Measurements from ENCODE around the gene GPRIN1.
"Not testable (repeated sequence)": the region's sequence is repeated elsewhere in the genome, so short reads cannot be mapped to it uniquely, and the experiment has no call there.

GPRIN1 gene

DNA sequence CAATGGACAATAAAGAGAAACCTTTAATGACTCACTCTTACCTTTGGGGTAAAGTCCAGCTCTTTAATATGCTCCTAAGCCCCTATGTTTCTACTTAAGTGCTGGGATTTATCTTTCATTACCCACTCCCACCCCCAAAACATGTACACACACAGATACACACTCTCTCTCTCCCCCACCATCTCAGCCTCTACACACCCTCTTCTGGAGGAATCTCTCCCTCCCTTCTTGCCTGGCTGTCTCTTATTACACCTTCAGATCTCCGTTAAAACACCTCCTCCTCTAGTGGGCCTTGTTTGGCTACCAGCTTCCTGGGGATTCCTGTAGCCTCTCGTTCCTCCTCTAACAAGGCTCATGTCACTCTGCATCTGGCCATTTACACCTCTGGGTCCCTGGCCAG lies 6.9 kb downstream of the GPRIN1 start:
- Mint-ChIP-seq H3K27ac (no peak overlapping the region), H3K27me3 (no peaks in the 10 kb centered on the region), H3K4me1 (ENCODE audit: low read depth) (peaks cover 4% of the 10 kb centered on the region), H3K36me3 (ENCODE audit: low read depth) (no peaks in the 10 kb centered on the region), H3K9me3 (no peaks in the 10 kb centered on the region), H3K4me3 (no peak overlapping the region)

DNA sequence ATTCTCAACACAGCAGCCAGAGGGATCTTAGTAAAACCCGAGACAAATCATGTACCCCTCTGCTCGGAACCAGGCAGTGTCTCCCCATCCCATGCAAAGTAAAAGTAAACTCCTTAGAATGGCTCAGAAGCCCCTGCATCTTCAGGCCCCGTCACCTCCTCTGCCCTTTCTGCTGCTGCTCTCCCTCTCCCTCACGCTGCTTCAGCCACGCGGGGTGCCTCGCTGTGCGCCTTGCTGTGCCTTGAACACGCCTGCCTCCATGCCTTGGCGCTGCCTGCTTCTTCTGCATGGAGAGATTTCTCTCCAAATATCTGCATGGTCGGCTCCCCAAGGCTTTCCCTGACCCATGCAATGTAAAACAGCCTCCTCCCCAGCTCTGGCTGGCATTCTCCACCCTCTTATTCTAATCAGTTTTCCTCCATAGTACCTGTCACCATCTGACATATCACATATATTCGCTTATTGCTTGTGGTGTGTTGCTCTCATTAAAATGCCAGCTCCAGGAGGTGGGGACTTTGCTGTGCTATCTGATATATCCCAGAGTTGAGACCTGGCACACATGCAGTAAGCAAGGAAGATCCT lies 8.0 kb downstream of the GPRIN1 start:
- no peak overlapping the region for H3K27ac Mint-ChIP-seq
- no peaks in the 10 kb centered on the region for H3K9me3 Mint-ChIP-seq
- H3K27me3 Mint-ChIP-seq, result no peaks in the 10 kb centered on the region
- H3K36me3 Mint-ChIP-seq (ENCODE audit: low read depth), result no peaks in the 10 kb centered on the region
- peaks cover 4% of the 10 kb centered on the region for H3K4me1 Mint-ChIP-seq (ENCODE audit: low read depth)
- no peak overlapping the region for H3K4me3 Mint-ChIP-seq

DNA sequence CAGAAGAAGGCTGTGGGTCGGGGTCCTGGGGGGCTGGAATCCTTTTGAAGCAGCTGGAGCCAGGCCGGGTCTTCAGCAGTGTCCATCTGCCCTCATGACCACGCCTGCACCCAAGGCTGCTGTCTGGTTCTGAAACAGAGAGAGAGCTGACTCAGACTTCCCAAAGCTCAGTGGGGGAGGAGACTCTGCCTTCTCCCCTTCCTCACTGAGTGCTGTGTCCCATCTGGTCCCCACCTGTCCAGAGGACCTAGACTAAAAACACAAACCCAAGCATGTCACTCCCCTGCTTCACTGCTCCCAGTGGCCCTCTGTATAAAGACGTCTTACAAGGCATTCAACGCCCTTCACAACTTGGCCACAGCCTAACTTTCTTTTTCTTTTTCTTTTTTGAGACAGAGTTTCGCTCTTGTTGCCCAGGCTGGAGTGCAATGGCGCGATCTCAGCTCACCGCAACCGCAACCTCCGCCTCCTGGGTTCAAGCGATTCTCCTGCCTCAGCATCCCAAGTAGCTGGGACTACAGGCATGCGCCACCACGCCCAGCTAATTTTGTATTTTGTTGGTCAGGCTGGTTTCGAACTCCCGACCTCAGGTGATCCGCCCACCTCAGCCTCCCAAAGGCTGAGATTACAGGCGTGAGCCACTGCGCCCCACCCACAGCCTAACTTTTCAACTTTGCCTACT lies 10.1 kb downstream of the GPRIN1 start:
- not testable (repeated sequence) for H3K27ac Mint-ChIP-seq; H3K36me3 Mint-ChIP-seq (ENCODE audit: low read depth); H3K9me3 Mint-ChIP-seq; H3K27me3 Mint-ChIP-seq; H3K4me3 Mint-ChIP-seq
- peaks cover 11% of the 10 kb centered on the region for H3K4me1 Mint-ChIP-seq (ENCODE audit: low read depth)

DNA sequence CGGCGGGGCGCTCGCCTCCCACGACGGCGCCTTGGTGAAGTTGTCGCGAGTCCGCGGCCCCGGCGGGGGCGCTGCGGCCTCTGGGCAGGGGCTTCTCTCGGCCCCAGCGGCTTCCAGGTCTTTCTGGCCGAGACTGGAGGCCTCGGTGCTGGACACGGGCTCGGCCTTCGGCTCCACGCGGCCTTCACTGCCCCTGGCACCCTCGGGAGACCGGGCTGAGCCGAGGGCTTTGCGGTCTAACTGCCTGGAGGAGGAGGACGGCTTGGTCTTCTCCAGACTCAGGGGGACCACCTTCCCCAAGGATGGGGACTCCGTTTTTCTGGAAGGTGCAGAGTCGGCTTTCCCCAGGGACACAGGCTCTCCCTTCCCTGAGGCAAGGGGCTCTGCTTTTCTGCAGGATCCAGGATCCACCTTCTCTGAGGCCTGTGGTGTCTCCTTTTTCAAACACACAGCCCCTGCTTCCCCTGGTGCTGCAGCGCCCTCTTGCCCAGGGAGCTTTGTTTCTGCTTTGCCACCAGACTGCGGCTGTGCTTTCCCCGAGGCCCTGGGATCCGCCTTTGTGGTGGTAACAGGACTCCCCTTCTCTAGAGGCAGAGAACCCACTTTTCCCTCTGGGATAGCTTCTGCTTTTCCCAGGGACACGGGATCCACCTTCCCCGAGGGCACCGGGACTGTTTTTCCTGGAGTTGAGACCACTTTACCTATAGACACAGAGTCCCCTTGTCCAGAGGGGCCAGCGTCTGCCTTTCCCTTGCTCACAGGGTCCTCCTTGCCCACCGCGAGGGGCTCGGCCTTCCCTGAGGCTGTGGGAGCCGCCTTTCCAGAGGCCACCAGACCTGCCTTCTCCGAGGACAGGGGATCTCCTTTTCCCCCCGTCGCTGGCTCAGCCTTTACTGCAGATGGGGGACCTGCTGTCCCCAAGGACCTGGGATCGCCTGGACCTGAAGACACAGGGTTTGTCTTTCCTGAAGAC lies 12.3 kb downstream of the GPRIN1 start:
- H3K27me3 Mint-ChIP-seq, result peaks cover 4% of the 10 kb centered on the region
- peaks cover 11% of the 10 kb centered on the region for H3K4me1 Mint-ChIP-seq (ENCODE audit: low read depth)
- H3K4me3 Mint-ChIP-seq, result no peak overlapping the region
- no peaks in the 10 kb centered on the region for H3K9me3 Mint-ChIP-seq
- H3K36me3 Mint-ChIP-seq (ENCODE audit: low read depth), result no peaks in the 10 kb centered on the region
- H3K27ac Mint-ChIP-seq, result no peak overlapping the region

DNA sequence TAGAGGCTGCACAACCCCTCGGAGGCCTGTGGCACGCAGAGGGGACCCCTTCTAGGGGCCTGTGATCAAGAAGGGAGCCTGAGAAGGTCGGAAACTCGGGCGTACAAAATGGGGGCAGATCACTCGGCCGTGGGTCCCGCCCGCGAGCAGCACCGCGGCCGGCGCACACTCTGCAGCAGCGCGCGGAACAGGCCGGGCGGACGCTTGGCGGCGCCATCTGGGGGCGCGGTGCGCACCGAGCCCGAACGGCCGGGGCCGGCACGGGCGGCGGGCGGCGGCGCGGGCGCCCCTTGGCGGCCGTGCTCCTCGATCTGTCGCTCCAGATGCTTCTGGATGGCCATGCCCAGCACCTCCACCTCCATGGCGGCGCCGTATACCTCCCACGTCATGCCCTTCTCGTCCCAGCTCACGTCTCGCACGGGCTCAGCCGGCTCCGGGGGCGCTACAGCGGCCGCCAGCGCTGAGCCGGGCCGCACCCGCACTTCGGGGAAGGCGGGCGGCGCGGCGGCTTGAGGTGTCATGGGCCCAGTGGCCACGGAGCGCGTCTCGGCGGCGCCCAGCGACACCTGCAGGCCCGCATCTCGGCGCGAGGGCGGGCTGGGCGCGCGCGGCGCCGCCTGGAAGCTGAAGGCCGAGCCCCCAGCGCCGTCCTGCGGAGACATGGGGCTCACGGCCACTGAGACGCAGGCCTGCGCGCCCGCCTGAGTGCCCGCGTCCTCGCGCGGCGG lies 13.1 kb downstream of the GPRIN1 start:
- H3K9me3 Mint-ChIP-seq, result no peaks in the 10 kb centered on the region
- H3K4me1 Mint-ChIP-seq (ENCODE audit: low read depth), result peaks cover 11% of the 10 kb centered on the region
- H3K27ac Mint-ChIP-seq, result peak overlapping the region; percentile 82
- H3K4me3 Mint-ChIP-seq, result peak overlapping the region; percentile 61
- peaks cover 4% of the 10 kb centered on the region for H3K27me3 Mint-ChIP-seq
- H3K36me3 Mint-ChIP-seq (ENCODE audit: low read depth), result no peaks in the 10 kb centered on the region

DNA sequence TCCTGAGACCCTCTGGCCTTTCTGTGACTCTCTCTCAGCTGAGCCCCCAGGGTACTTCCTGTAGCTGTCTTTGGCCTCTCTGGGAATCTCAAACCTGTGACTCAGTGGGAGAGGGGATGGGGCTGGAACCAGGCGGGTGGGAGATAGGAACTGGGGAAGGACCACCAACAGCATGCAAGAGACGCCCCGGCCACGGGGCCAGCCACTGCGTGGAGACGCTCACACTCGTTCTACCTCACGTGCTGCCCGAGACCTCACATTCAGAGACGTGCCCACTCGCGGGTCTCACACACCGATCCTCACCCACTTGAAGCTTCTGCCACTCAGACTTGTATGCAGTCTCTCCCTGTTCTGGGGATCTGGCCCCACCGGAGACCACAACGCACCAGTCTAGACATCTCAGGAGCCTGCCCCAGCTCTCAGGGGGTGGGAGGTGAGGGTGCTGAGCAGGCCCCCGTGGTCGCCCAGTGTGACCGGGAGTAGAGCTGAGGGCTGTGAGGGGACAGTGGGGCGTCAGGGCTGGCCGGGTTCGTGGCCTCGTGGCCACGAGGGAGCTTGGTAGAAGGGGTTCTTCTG lies 13.8 kb downstream of the GPRIN1 start:
- Mint-ChIP-seq H3K4me1 (ENCODE audit: low read depth) (peaks cover 11% of the 10 kb centered on the region), H3K9me3 (no peaks in the 10 kb centered on the region), H3K27me3 (peaks cover 4% of the 10 kb centered on the region), H3K36me3 (ENCODE audit: low read depth) (no peaks in the 10 kb centered on the region), H3K4me3 (peak overlapping the region; percentile 61), H3K27ac (peak overlapping the region; percentile 82)

DNA sequence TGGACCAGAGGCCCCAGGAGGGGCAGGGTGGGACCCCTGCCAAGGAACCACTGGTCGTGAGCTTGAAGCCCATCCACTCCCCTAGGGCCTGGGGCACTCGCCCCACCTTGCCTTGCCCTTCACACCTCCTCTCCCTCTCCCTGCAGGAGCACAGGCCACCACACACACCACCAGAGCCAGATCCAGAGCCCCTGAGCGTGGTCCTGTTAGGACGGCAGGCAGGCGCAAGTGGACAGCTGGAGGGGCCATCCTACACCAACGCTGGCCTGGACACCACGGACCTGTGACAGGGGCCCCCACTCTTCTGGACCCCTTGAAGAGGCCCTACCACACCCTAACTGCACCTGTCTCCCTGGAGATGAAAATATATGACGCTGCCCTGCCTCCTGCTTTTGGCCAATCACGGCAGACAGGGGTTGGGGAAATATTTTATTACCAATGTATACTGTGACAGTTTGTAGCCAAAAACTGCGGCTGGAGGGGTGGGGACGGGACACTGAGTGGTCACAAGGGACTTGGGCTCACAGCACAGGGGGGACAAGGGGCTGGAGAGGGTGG lies 14.5 kb downstream of the GPRIN1 start:
- no peaks in the 10 kb centered on the region for H3K9me3 Mint-ChIP-seq
- no peaks in the 10 kb centered on the region for H3K36me3 Mint-ChIP-seq (ENCODE audit: low read depth)
- H3K4me3 Mint-ChIP-seq, result no peak overlapping the region
- peaks cover 4% of the 10 kb centered on the region for H3K27me3 Mint-ChIP-seq
- no peak overlapping the region for H3K27ac Mint-ChIP-seq
- H3K4me1 Mint-ChIP-seq (ENCODE audit: low read depth), result peaks cover 11% of the 10 kb centered on the region

DNA sequence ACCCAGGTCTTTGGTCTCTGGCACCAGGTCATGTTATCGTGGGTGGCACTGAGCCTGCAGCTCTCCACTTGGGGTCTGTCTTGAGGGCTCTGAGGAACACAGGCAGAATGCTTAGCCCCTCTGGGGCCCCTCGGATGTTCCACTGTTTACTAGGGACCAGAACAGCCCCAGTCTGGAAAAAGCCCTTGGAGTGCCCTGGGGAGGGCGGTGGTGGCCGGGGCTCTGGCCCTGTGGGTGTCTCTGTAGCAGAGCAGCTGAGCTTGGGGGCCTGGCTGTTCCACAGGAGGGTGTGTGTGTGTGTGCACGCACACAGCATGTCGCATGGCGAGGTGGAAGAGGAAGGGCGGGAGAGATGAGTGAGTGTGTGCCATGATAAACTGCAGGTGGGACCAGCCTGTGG lies 15.4 kb downstream of the GPRIN1 start:
- H3K9me3 Mint-ChIP-seq, result no peaks in the 10 kb centered on the region
- no peak overlapping the region for H3K27ac Mint-ChIP-seq
- H3K36me3 Mint-ChIP-seq (ENCODE audit: low read depth), result no peaks in the 10 kb centered on the region
- peaks cover 4% of the 10 kb centered on the region for H3K27me3 Mint-ChIP-seq
- H3K4me1 Mint-ChIP-seq (ENCODE audit: low read depth), result peaks cover 7% of the 10 kb centered on the region
- no peak overlapping the region for H3K4me3 Mint-ChIP-seq

DNA sequence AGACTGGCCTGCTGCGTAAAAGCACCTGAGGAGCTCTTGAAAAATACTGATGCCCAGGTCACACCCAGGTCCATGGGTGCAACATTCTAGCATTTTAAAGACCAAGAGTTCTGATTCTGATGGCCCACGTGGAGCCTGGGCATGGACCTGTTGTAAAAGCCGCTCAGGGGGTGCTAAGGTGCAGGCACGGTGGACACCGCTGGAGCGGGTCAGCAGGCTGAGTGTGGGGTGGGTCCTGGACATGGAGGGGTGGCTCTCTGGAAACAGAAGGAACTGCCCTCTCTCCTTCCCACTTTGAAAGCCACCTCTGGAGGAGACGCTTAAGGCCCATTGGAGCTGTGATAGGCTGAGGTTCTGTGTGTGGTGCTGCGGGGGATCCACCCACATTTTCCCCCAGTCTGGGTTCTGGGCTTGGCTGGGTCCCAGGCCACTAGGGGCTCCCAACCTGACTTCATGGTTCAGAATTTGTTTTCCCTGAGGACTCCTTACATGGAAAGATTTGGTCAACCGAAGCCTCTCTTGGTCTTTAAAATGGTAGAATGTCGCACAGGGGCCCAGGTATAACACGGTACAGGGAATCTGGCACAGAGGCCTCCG lies 16.6 kb downstream of the GPRIN1 start:
- H3K4me3 Mint-ChIP-seq, result no peak overlapping the region
- H3K27me3 Mint-ChIP-seq, result peaks cover 4% of the 10 kb centered on the region
- H3K27ac Mint-ChIP-seq, result no peak overlapping the region
- H3K9me3 Mint-ChIP-seq, result no peaks in the 10 kb centered on the region
- no peaks in the 10 kb centered on the region for H3K36me3 Mint-ChIP-seq (ENCODE audit: low read depth)
- peaks cover 7% of the 10 kb centered on the region for H3K4me1 Mint-ChIP-seq (ENCODE audit: low read depth)

DNA sequence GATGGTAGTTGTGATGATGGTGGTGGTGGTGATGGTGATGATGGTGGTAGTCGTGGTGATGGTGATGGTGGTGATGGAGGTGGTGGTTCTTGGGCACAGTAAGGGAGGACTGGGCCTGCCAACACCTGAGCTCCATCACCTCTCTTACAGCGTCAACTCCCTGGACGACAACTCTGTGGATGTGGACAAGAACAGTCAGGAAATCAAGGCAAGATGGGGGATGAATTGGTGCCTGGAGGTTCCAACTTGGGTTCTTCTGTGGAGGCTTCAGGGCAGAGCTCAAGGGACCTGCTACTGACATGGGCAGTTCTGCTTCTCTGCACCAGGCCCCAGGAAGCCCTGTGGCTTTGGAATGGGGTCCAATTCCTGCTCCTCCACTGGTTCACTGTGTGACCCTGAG lies 17.4 kb downstream of the GPRIN1 start:
- no peaks in the 10 kb centered on the region for H3K36me3 Mint-ChIP-seq (ENCODE audit: low read depth)
- peaks cover 4% of the 10 kb centered on the region for H3K27me3 Mint-ChIP-seq
- peaks cover 7% of the 10 kb centered on the region for H3K4me1 Mint-ChIP-seq (ENCODE audit: low read depth)
- no peaks in the 10 kb centered on the region for H3K9me3 Mint-ChIP-seq
- no peak overlapping the region for H3K4me3 Mint-ChIP-seq
- H3K27ac Mint-ChIP-seq, result no peak overlapping the region

DNA sequence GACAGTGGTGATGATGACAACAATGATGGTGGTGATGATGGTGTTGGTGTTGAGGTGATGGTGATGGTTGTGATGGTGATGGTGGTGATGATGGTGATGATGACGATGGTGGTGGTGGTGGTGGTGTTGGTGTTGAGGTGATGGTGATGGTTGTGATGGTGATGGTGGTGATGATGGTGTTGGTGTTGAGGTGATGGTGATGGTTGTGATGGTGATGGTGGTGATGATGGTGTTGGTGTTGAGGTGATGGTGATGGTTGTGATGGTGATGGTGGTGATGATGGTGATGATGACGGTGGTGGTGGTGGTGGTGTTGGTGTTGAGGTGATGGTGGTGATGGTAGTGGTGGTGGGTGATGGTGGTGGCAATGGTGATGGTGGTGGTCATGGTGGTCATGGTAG lies 18.3 kb downstream of the GPRIN1 start:
- H3K4me3 Mint-ChIP-seq; H3K9me3 Mint-ChIP-seq; H3K36me3 Mint-ChIP-seq (ENCODE audit: low read depth): not testable (repeated sequence)

DNA sequence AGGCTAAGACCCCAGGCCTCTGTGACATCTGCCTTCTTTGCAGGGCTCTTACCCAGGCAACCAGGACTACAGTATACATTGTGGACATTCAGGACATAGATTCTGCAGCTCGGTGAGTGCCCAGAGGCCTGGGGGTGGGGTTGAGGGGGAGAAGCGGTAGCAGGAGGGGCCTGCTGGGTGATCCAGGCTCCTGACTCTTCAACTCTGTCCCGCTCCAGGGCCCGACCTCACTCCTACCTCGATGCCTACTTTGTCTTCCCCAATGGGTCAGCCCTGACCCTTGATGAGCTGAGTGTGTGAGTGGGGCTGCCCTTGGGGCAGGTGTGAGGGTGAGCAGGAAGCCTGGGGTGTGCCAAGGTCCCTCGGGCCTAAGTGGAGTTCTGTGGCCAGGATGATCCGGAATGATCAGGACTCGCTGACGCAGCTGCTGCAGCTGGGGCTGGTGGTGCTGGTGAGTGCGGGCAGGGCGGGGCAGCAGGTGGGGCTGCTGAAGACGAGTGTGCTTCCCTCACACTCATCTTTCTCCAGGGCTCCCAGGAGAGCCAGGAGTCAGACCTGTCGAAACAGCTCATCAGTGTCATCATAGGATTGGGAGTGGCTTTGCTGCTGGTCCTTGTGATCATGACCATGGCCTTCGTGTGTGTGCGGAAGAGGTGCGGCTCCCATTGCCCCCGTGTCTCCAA lies 19.8 kb downstream of the GPRIN1 start:
- Mint-ChIP-seq H3K36me3 (ENCODE audit: low read depth) (no peaks in the 10 kb centered on the region), H3K4me1 (ENCODE audit: low read depth) (no peaks in the 10 kb centered on the region), H3K9me3 (peaks cover 4% of the 10 kb centered on the region), H3K27me3 (no peaks in the 10 kb centered on the region), H3K27ac (no peak overlapping the region), H3K4me3 (no peak overlapping the region)

More for the DNA sequence above, 18.3 kb downstream of the GPRIN1 start:
- H3K27me3 Mint-ChIP-seq; H3K4me1 Mint-ChIP-seq (ENCODE audit: low read depth); H3K27ac Mint-ChIP-seq: not testable (repeated sequence)

DNA sequence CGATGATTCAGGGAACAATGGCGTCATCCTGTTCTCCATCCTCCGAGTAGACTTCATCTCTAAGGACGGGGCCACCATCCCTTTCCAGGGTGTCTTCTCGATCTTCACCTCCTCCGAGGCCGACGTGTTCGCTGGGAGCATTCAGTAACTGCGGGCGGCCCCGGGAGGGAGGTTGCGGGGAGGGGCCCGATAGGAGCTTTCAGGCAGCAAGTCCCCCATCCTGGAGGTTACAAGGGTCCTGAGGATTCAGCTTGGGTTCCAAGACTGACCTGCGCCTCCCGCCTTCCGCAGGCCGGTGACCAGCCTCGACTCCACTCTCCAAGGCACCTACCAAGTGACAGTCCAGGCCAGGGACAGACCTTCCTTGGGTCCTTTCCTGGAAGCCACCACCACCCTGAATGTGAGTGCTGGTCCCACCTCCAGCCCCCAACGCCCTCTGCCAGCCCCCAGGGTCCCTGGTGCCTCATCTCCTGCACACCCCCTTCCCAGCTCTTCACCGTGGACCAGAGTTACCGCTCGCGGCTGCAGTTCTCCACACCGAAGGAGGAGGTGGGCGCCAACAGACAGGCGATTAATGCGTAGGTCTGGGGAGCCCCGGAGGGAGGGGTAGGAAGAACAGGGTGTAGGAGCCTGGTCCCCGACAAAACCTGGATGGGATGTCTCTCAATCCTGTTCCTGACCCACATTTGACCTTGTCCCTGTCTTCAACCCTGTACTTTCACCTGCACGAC lies 20.8 kb downstream of the GPRIN1 start:
- no peak overlapping the region for H3K27ac Mint-ChIP-seq
- no peaks in the 10 kb centered on the region for H3K36me3 Mint-ChIP-seq (ENCODE audit: low read depth)
- H3K4me3 Mint-ChIP-seq, result no peak overlapping the region

More for the DNA sequence above, 20.8 kb downstream of the GPRIN1 start:
- H3K9me3 Mint-ChIP-seq, result peaks cover 5% of the 10 kb centered on the region
- H3K27me3 Mint-ChIP-seq, result no peaks in the 10 kb centered on the region
- no peaks in the 10 kb centered on the region for H3K4me1 Mint-ChIP-seq (ENCODE audit: low read depth)
